Stomach (tissue), 4 donors: ENCODE results near the gene PRKCD.

Experiments
- POLR2A ChIP-seq, 4 donors: fragments of 450-650 bp; IDR thresholded peaks; one replicate each; pipeline ENCODE4 v1.6.1; 2016; ENCODE audit warnings: antibody characterized with exemption in 4 of 4, control low read depth in 2 of 4, mild to moderate bottlenecking in 1 of 4, moderate library complexity in 1 of 4
- POLR2AphosphoS5 ChIP-seq, 3 donors: sonication (generic); formaldehyde crosslinking; IDR thresholded peaks; one replicate each; pipeline ENCODE4 v1.6.1; 2016; ENCODE audit warnings: antibody characterized with exemption in 3 of 3
- TF ChIP-seq, protein P1 (sequence below), 7 experiments: fragments of 450-650 bp in 4 of 7; fragments of 200-600 bp in 3 of 7; sonication (generic) in 3 of 7; IDR thresholded peaks; one replicate each; pipeline ENCODE4 v1.5.1; 2016 to 2019; ENCODE audit warnings: antibody characterized with exemption in 7 of 7, control low read depth in 2 of 7, mild to moderate bottlenecking in 1 of 7

DNA sequence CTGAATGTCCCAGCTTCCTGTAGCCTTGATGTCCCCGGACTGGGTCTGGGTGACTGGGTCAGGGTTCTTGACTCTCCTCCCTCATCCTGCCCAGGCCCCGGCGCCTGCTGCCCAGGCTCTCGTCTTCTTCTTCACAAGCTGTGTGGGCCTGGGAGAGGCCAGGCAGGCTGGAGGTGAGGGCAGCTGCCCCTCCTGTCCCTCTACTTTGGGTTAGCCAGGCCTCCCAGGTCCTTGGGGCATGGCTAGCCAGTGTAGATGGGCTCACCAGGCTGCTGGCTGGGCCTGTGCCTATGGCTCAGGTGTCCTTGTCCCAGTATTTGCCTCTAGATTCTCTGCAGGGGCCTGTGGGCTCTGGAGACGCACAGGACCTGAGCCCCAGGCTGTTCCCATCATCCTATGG, 63.0 kb downstream of the PRKCD start:
- TF ChIP-seq, protein P1, sequence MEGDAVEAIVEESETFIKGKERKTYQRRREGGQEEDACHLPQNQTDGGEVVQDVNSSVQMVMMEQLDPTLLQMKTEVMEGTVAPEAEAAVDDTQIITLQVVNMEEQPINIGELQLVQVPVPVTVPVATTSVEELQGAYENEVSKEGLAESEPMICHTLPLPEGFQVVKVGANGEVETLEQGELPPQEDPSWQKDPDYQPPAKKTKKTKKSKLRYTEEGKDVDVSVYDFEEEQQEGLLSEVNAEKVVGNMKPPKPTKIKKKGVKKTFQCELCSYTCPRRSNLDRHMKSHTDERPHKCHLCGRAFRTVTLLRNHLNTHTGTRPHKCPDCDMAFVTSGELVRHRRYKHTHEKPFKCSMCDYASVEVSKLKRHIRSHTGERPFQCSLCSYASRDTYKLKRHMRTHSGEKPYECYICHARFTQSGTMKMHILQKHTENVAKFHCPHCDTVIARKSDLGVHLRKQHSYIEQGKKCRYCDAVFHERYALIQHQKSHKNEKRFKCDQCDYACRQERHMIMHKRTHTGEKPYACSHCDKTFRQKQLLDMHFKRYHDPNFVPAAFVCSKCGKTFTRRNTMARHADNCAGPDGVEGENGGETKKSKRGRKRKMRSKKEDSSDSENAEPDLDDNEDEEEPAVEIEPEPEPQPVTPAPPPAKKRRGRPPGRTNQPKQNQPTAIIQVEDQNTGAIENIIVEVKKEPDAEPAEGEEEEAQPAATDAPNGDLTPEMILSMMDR (IDR thresholded peaks at IDR 0.05), result no peak
- TF ChIP-seq POLR2A (IDR thresholded peaks at IDR 0.05), result no peak
- TF ChIP-seq POLR2AphosphoS5 (IDR thresholded peaks at IDR 0.05), result no peak
